HG02759 (cell line): ENCODE data around the gene TPI1.
"Not testable (repeated sequence)": the region's sequence is repeated elsewhere in the genome, so short reads cannot be mapped to it uniquely, and the experiment has no call there.

Experiments
- ATAC-seq: cut with Tn5 transposase; IDR thresholded peaks from one replicate; pipeline ENCODE4 v1.9.1; 2021; ENCODE audit warnings: mild to moderate bottlenecking, moderate library complexity; ENCODE audit not compliant: unreplicated experiment

The TPI1 gene

DNA sequence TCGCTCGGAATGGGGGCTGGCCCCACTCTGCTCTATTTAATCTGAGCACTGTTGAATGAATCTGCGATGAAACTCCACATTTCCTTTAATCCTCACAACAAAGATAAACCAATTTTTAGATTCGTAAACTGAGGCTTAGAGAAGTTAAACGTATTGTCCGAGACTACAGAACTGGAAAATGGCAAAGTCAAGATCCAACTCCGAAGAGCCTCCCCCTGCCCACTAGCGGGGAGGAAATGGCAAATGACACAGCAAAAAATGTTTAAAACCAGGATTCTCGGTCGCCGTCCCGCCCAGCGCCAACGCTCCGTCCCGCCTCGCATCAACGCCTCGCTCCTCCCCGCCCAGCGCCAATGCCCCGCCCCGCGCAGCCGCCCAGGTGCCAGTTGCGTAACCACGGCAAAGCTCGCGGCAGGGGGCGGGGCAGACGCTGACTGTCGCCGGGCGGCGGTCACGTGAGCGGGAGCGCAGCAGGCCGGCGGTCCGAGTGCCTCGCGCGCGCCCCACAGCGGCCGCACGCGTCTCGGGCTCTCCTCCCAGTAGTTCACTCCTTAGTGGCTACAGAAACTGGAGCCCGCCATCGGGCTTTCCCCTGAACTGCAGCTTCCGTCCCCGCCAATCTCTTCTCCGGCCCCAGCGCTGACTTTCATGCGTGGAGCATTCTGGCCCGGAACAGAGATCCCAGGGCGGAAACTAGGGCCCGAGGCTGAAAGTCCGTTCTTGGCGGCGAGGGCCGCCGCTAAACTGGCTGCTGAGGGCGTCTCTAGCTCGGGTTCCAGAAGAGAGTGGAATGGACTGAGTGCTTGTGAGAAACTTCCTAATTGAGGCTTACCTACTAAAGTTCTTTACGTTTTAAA lies 23.7 kb downstream of the TPI1 start:
- ATAC-seq, result peak; percentile 96

DNA sequence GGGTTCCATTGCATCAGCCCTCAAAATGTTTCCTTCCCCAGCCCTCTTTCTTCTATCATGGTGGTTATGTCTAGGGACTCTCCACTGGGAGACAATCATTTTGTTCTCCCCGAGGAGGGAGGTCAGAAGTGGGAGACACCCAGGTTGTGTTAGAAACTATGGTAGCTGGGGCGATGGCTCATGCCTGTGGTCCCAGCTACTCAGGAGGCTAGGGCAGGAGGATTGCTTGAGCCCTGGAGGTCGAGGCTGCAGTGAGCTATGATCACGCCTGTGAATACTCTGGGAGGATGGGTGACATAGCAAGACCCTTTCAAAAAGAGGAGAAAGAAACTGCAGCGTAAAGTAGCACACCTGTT lies 24.3 kb downstream of the TPI1 start:
- no peak for ATAC-seq

DNA sequence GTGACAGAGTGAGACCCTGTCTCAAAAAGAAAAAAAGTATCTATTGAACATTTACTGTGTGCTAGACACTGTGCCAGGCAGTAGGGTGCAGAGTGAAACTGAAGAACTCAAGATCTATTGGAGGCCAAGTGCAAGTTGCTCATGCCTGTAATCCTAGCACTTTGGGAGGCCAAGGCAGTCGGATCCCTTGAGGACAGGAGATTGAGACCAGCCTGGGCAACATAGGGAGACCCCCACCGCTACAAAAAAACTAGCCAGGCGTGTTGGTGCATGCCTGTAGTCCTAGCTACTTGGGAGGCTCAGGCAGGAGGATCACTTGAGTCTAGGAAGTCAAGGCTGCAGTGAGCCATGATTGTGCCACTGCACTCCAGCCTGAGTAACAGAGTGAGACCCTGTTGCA lies 25.4 kb downstream of the TPI1 start:
- not testable (repeated sequence) for ATAC-seq

DNA sequence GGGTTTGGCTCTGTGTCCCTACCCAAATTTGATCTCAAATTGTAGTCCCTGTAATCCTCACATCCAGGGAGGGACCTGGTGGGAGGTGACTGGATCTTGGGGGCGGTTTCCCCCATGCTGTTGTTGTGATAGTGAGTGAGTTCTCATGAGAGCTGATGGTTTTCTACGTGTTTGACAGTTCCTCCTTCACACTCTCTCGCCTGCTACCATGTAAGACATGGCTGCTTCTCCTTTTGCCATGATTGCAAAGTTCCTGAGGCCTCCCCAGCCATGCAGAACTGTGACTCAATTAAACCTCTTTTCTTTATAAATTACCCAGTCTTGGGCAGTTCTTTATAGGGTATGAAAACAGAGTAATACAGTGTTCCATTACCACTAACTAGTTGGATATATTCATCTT lies 27.0 kb downstream of the TPI1 start:
- ATAC-seq, result no peak

DNA sequence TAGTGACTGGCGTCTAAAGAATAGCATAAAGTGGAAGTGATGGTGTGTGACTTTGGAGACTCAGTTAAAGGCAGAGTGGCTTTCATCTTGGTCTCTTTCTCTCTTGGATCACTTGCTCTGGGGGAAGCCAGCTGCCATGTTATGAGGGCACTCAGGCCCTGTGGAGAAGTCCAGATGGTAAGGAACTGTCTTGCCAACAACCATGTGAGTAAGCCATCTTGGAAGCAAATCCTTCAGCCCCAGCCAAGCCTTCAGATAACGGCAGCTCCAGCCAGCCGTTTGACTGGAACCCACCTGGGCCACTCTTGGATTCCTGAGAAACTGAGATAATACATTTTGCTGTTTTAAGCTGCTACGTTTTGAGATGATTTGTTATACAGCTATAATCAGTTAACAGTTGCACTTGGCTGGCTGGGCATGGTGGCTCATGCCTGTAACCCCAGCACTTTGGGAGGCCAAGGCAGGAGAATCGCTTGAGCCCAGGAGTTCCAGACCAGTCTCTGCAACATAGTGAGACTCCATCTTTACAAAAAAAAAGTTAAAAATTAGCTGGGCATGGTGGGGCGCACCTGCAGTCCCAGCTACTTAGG lies 29.6 kb downstream of the TPI1 start:
- no peak for ATAC-seq

DNA sequence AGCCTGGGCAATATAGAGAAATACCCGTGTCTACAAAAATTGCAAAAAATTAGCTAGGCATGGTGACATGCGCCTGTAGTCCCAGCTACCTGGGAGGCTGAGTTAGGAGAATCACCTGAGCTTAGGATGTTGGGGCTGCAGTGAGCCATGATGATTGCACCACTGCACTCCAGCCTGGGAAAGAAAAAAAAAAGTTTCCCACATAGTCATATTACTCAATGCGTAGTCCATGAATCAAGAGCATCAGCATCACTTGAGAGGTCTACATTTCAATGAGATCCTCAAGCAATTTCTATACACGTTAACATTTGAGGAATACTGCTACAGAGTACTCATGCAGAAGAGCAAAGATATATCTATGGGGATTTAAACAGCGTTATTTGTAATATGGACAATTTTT lies 32.1 kb downstream of the TPI1 start:
- no peak for ATAC-seq

DNA sequence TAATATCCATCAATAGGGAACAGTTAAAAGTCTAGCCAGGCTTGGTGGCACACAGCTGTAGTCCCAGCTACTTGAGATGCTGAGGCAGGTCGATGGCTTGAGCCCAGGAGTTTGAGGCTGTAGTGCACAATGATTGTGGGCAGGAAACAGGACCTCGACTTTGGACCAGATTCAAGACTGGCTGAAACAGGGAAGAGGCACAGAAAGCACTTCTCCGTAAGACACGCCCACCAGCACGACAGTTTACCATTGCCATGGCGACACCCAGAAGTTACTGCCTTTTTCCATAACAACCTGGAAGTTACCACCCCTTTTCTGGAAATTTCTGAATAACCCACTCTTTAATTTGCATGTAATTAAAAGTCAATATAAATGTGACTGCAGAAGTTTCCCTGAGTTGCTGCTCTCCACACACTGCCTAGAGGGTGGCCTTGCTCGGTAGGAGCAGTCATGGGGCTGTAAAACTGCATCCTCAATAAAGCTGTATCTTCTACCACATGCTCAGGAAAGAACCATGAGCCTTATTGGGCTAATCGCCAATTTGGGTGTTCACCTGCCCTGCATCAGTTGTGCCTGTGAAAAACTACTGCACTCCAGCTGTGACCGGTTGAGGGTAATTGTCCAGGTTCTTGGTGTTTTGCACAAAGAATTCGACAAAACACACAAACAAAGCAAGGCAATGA lies 32.6 kb downstream of the TPI1 start:
- ATAC-seq, result no peak

DNA sequence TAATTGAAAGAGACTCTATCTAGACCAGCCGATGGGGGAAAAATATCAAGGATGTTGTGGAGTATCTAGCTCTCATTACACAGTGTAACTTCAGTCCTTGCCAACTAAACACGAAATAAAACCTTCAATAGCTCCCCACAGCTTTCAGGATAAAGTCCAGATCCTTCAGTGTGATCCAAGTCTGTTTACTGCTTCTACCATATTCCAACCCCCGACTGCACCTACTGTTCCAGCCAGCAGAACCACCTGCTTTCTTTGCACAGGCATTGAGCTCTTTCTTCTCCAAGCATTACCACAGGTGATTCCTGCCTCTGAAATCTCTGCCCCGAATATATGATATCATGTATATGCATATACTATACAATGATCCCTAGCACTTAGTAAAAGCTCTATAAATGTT lies 35.1 kb downstream of the TPI1 start:
- ATAC-seq, result no peak

DNA sequence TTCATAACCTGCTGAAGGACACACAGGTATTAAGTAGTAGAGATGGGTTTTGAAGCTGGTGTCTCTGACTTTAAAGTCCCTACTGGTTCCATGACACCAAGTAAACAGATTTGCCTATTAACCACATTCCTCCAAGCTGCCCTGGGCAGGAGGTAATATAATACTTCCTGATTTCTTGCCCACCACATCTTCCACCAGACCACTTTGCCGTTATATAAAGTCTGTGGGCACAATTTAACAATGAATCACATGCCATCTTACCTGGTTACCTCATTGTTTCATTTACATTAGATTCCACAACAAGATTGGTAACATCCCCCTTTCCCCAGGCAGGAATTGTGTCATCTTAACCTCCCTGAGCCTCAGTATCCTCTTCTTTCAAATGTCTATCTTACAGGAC lies 36.4 kb downstream of the TPI1 start:
- no peak for ATAC-seq

DNA sequence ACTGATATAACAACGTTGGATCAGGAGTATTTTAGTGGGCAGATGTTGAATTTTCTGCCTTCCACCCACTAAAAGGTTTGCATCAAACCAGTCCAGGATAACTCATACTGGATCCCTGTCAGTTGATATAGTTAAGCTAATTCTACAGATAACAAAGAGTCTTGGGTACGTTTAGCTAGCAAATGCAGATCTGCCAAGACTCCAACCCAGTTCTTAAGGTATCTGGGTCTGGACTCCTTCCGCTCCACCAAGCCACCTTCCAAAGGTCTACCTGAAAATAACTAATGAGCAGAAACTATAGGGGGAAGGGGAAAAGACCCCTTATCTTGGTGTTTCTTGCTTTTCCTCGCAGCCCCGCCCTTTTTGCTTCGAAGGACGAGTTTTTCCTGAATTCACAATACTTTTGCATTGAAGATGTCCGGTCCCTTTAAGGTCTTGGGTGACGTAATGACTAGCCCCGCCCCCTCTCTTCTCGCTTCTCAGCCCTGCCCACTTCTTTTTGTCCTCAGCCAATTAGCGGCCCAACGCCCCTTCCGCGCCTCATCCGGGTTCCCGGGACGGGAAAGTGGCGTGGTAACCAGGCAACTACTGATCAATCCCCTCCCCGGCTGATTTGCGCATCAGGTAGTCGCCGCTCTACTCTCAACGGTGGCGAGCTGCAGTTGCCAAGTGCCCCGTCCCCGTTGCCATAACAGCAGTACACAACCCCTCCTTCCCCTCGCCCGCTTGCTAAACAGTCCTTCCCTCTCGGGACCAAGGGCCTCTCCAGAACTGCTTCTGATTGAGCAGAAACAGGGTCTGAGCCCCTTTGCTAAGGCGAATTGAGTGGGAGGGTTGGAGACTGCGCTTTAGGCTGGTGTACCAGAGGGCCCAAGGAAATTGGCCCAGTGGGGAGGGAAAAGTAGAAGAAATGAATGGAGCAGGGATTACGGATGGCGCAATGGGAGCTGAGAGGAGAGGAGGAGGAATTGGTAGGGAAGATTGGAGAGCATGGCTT lies 37.2 kb downstream of the TPI1 start, which contains the start of gene LRRC23:
LRRC23 (plus strand) TSS at position 543 of the 997 bp plus-strand sequence. CDS start 812 bp downstream, outside the sequence.
- peak; percentile 97 for ATAC-seq

DNA sequence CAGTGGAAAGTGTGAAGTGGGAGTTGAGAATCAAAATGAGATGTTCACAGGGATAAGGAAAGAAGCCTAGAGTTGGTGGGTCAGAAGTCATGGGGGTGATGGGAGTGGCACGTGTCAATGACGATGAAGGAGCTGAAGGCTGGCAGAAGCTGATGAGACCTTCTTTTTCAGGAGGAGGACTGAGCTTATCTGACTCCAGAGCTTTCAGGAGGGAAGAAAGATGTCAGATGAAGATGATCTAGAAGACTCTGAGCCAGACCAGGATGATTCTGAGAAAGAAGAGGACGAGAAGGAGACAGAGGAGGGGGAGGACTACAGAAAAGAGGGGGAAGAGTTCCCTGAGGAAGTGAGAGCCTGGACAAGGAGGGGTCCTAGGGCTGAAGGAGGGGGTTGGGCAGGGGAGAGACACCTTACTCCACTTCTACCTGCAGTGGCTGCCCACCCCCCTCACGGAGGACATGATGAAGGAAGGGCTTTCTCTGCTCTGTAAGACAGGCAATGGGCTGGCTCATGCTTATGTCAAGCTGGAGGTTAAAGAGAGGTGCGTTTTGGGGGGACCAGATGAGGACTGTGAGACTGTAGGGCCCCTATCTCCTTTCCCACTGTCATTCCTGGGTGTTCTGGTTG lies 38.2 kb downstream of the TPI1 start:
- ATAC-seq, result no peak

DNA sequence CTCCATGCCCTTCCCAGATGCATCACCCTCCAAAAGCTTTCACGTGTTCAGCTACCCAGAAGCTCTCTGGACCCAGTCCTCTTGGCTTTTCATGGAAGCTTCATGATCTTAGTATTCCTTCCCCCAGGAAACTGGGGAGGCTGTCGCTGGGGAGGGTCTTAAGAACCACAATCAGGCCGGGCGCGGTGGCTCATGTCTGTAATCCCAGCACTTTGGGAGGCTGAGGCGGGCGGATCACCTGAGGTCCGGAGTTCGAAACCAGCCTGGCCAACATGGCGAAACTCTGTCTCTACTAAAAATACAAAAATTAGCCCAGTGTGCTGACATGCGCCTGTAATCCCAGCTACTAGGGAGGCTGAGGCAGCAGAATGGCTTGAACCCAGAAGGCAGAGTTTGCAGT lies 40.8 kb downstream of the TPI1 start:
- ATAC-seq, result not testable (repeated sequence)

DNA sequence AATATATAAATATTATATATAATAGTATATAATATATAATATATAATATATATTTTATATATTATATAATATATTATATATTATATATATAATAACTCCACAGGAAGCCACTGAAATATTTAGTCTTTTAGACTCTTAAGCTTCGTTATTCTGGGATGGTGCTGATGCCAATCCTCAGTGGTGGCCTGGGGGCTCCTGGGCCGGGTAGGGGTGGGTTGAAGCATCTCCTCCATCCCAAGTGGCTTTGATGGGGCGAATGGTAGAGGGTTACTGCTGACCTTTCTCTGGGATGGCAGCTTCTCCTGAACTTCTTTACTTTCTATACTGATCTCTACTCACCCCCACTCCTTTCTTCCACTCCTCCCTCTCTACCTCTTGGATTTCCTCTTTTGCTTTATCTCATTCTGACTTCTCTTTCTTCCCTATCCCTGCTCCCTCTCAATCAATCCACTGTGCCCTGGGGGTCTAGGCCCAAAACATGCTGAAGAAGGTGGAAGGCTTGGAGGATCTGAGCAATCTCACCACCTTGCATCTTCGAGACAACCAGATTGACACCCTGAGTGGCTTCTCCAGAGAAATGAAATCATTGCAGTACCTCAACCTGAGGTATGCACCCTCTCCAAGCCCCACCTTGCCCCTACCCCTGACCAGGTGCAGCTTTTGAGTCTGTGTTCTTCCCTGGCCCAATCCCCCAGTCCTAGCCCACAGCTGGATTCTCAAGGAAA lies 42.3 kb downstream of the TPI1 start:
- ATAC-seq, result no peak

DNA sequence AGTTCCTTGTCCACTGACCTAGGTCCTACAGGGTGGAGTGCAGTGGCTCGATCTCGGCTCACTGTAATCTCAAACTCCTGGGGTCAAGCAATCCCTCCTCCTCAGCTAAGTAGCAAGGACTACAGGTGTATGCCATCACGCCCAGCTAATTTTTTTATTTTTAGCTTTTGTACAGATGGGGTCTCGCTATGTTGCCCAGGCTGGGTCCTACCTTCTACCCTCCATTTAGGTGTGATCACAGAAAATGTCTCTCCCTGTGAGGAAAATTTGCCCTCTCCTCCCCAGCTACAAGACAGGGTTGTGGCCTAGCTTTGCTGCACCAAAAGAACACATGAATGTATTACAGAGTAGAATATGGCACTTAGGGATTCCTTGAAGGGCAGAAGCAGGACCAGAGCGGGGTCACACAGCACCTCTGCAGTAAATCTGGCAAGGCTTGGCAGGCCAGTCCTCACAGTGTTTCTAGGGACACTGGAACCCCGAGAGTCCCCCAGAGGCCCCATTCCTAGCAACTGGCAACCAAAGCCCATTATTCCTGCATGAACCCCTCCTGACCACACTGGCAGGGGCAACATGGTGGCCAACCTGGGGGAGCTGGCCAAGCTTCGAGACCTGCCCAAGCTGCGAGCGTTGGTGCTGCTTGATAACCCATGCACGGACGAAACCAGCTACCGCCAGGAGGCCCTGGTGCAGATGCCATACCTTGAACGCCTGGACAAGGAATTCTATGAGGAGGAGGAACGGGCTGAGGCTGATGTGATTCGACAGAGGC lies 45.0 kb downstream of the TPI1 start:
- ATAC-seq, result no peak

DNA sequence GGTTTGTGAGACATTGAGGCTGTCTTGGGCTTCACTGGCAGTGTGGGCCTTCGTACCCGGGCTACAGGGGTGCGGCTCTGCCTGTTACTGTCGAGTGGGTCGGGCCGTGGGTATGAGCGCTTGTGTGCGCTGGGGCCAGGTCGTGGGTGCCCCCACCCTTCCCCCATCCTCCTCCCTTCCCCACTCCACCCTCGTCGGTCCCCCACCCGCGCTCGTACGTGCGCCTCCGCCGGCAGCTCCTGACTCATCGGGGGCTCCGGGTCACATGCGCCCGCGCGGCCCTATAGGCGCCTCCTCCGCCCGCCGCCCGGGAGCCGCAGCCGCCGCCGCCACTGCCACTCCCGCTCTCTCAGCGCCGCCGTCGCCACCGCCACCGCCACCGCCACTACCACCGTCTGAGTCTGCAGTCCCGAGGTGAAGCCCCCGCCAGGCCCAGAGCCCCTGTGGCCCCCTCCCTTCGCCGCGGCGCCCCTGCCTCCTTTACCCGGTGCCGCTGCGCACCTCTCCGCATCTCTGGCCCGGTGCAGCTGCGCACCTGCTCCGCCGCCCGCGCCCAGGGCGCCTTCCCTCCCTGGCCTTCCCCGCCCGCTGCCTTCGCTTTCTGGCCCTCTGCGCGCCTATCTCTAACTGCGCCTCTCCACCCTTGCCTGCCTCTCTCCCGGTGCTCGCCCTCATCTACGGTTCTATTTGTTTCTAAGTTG lies 47.1 kb downstream of the TPI1 start, which contains the start of gene ENO2:
ENO2 (plus strand) TSS at position 335 of the 701 bp plus-strand sequence. CDS start 1,253 bp downstream, outside the sequence.
- ATAC-seq, result peak; percentile 79

DNA sequence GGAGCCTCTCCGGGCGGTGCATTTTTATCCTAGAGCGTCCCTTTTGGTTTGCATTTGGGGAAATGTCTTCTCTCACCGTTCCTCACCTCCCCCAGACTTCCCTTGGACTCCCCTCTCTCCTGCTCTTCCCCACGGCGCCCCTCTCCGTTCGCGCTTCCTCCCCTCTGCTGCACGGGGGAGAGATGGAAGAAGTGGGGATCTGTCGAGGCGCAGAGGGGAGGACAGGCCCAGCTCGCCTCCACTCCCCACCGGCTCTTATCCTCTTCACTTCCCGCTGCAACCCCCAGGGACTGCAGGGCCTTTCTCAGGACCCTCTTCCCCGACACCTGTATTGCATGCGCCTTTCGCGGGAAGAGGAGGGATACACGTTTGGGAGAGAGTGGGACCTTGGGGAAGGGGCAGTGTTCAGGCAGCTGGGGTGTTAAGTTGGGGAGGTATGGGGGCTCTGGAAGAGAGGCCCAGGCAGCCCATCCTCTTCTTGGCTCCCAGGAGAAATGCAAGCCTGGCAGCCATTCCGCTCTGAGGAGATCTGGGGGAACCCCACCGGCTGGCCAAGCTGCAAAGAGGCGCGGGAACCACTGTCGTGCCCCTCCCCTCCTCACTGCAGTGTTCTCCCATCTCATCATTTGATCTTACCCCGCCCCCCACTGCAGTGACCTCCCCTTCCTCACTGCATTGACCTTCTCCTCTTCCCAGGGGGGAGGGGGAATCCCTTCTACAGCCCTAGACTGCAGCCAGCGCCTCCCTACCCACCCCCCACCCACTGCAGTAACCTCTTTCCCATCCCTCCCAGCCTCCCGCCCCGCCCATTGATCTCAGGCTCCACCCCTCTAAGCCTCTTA lies 47.8 kb downstream of the TPI1 start:
- ATAC-seq, result no peak

DNA sequence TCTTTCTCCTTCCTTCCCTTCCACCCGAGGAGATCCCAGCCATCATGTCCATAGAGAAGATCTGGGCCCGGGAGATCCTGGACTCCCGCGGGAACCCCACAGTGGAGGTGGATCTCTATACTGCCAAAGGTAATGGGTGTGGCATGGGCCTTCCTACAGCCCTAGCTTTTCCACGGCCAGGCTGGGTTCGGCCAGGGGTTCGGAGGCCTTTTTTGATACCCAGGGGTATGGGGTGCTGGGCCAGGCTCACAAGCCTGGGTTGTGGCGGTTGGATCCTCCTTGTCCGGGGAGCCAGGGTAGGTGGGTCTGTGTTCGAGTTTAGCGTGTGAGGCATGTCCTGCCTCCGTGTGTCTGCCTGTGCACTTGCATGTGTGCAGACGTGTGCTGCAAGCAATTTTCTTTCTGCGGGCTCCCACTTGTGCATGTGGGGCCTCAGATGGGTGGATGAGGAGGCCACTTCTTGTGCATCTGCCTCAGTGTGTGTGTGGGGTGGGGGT lies 48.5 kb downstream of the TPI1 start:
- no peak for ATAC-seq
